ENCODE measurements around the gene UBE2L3. TPM values are rescaled to one million over a fixed set of nuclear protein-coding genes. Genes with fewer than 3 reads are reported as not detected.

The UBE2L3 gene
- polyA plus RNA-seq, 1 donor (not counting 4 experiments of a cell fraction or from before 2014, with no cell fraction given), result 80.8 TPM

- Histone ChIP-seq H3K9me1 (ENCODE audit: control insufficient read depth, extremely low read depth, insufficient read depth, low read length) (no peaks in the 10 kb centered on the region), H3K27ac (ENCODE audit: control insufficient read depth, insufficient read depth, low read length) (no peak overlapping the region), H3K79me2 (ENCODE audit: control insufficient read depth, insufficient read depth, low read length) (peaks cover 23% of the 10 kb centered on the region), H3K4me3 (ENCODE audit: control insufficient read depth in 2 of 3, extremely low read depth in 1 of 3, insufficient read depth in 2 of 3, low read depth in 1 of 3, low read length in 3 of 3) (no peak overlapping the region), H2AFZ (ENCODE audit: control insufficient read depth, low read length) (no peak overlapping the region), H3K9ac (ENCODE audit: control insufficient read depth, extremely low read depth, insufficient read depth, low read length) (no peak overlapping the region), H3K4me1 (ENCODE audit: control insufficient read depth, extremely low read depth, insufficient read depth, low read length) (peaks cover 19% of the 10 kb centered on the region), H3K27me3 (ENCODE audit: control insufficient read depth, extremely low read depth, insufficient read depth, low read length) (no peaks in the 10 kb centered on the region), H3K9me3 (ENCODE audit: control insufficient read depth, low read depth, low read length) (no peaks in the 10 kb centered on the region), H3K4me2 (ENCODE audit: control insufficient read depth, extremely low read depth, insufficient read depth, low read depth, low read length) (no peak overlapping the region), H3K36me3 (ENCODE audit: control insufficient read depth in 2 of 2, extremely low read depth in 1 of 2, insufficient read depth in 2 of 2, low read length in 2 of 2) (peaks cover 14 to 18% of the 10 kb centered on the region in 2 experiments), H4K20me1 (ENCODE audit: control insufficient read depth, extremely low read depth, insufficient read depth, low read length) (peaks cover 11% of the 10 kb centered on the region)
- peak; percentile 83 for FAIRE-seq
- no peak for DNase-seq (ENCODE audit: low read depth, low spot score)
- TF ChIP-seq CTCF (optimal IDR thresholded peaks at IDR 0.05 in 1 of 3, IDR thresholded peaks at IDR 0.05 in 1 of 3, conservative IDR thresholded peaks at IDR 0.05 in 1 of 3; ENCODE audit: extremely low read depth in 1 of 3, insufficient read depth in 2 of 3, low read length in 3 of 3), result peak; percentile 86 to 93 (median 87)
- no peak for TF ChIP-seq EZH2 (IDR thresholded peaks at IDR 0.05; ENCODE audit: low read length)
- dilution Hi-C loops (cut with MboI; ENCODE audit: extremely low pct_ligation_motif_present, low sequenced_read_pairs), result no loop called here
Measured at GRCh38 chr22:21646608-21647590, 79.4 kb downstream of the UBE2L3 start.

GRCh38 chr22:21650280-21650679 lies 82.8 kb downstream of the UBE2L3 start:
- Histone ChIP-seq H4K20me1 (ENCODE audit: control insufficient read depth, extremely low read depth, insufficient read depth, low read length) (peaks cover 4% of the 10 kb centered on the region), H2AFZ (ENCODE audit: control insufficient read depth, low read length) (no peak overlapping the region), H3K27me3 (ENCODE audit: control insufficient read depth, extremely low read depth, insufficient read depth, low read length) (no peaks in the 10 kb centered on the region), H3K9ac (ENCODE audit: control insufficient read depth, extremely low read depth, insufficient read depth, low read length) (no peak overlapping the region), H3K4me2 (ENCODE audit: control insufficient read depth, extremely low read depth, insufficient read depth, low read depth, low read length) (no peak overlapping the region), H3K9me3 (ENCODE audit: control insufficient read depth, low read depth, low read length) (no peaks in the 10 kb centered on the region), H3K79me2 (ENCODE audit: control insufficient read depth, insufficient read depth, low read length) (peaks cover 5% of the 10 kb centered on the region), H3K4me3 (ENCODE audit: control insufficient read depth in 2 of 3, extremely low read depth in 1 of 3, insufficient read depth in 2 of 3, low read depth in 1 of 3, low read length in 3 of 3) (no peak overlapping the region), H3K9me1 (ENCODE audit: control insufficient read depth, extremely low read depth, insufficient read depth, low read length) (no peaks in the 10 kb centered on the region), H3K36me3 (ENCODE audit: control insufficient read depth in 2 of 2, extremely low read depth in 1 of 2, insufficient read depth in 2 of 2, low read length in 2 of 2) (peaks cover 12 to 14% of the 10 kb centered on the region in 2 experiments), H3K27ac (ENCODE audit: control insufficient read depth, insufficient read depth, low read length) (no peak overlapping the region), H3K4me1 (ENCODE audit: control insufficient read depth, extremely low read depth, insufficient read depth, low read length) (peaks cover 10% of the 10 kb centered on the region)
- no peak for DNase-seq (ENCODE audit: low read depth, low spot score)
- TF ChIP-seq EZH2 (IDR thresholded peaks at IDR 0.05; ENCODE audit: low read length) (no peak), CTCF (optimal IDR thresholded peaks at IDR 0.05 in 1 of 3, IDR thresholded peaks at IDR 0.05 in 1 of 3, conservative IDR thresholded peaks at IDR 0.05 in 1 of 3; ENCODE audit: extremely low read depth in 1 of 3, insufficient read depth in 2 of 3, low read length in 3 of 3) (no peak)
- no peak for FAIRE-seq
- dilution Hi-C loops (cut with MboI; ENCODE audit: extremely low pct_ligation_motif_present, low sequenced_read_pairs), result no loop called here
